ENCODE measurements around the gene HSPE1.
A peak's percentile ranks its signal among the peaks of the same experiment; 100 is the strongest.
"Not testable (repeated sequence)": the region's sequence is repeated elsewhere in the genome, so short reads cannot be mapped to it uniquely, and the experiment has no call there.

The HSPE1 gene

DNA sequence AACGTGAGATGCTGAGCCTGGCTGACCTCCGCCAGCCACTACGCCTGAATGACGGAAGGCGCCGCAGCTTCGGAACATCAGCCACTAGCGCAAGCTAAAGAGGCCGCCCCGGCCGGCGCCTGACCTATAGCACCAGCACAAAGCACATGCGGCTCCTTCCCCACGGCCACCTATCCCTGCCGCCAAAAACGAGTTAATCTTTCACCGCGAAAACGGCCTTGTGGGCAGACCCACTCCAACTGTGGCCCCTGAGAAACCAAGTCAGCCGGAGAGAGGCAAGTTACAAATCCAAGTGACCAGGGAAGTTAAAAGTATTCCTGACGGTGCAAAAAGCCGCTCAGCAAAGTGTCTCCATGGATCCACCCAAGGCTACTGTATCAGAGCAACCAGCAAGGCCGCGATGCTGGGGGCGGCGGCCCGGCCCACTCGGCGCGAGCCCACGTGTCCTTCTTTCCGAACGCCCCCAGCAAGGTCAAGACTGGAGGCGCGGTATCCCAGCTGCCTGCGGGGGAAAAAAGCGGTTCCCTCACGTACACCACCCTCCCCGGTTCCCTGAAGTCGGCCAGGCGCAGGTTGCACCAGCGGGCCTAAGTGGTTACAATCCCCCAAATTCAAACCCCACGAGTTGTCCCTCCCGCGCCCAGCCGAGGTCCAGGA, 1.1 kb upstream of the HSPE1 start:
- peak; percentile 37 to 39 for DNase-seq

- DNase-seq, result no peak
These were observed 438 bp downstream of the HSPE1 start for GRCh38 chr2:197500503-197501131.

DNA sequence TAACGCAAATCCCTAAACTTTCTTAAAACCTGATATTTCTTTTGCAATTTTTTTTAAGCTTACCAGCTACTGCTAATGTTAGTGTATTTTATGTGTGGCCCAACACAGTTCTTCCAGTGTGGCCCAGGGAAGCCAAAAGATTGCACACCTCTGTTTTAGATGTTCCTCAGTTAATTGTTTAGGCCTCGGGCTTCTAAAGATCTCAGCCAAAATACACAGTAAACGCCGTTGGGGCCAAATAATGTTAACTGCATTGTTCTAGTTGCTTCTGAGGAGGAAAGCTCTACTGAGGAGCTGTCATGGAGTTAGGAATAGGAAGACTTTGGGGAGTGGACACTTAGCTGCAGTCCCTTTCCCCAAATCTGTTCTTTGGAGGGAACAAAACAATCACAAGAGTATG, 2.0 kb downstream of the HSPE1 start:
- DNase-seq, result no peak

DNA sequence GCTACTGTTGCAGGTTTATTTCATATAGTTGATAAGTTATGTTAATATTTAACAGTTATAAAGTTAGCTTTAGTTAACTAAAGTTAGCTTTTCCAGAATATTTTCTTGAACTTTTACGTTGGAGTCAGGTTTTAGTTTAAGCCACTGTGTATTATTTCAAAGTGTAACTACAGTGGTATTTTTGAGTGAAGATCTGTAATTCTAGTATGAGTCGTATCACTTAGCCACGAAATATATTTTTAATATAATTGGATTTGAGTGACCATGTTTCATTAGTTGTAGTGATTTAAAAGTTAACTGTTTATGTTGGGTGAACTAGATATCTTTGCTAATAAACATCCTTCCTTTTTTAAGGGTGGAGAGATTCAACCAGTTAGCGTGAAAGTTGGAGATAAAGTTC, 2.5 kb downstream of the HSPE1 start:
- no peak for DNase-seq

DNA sequence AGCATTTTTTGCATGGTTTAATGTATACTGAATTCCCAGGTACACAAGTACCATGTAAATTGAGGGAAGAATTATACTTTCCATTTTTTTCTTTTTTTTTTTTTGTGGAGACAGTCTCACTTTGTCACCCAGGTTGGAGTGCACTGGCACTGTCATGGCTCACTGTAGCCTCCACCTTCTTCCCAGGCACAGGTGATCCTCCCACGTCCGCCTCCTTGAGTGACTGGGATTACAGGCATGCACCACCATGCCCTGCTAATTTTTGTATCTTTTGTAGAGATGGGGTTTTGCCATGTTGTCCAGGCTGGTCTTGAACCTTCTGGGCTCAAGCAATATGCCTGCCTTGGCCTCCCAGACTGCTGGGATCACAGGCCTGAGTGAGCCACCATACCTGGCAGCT, 3.8 kb downstream of the HSPE1 start:
- DNase-seq, result no peak

GRCh38 chr2:197504512-197504911, 4.3 kb downstream of the HSPE1 start:
- DNase-seq, result no peak

GRCh38 chr2:197506658-197507057, 6.5 kb downstream of the HSPE1 start:
- DNase-seq, result no peak

GRCh38 chr2:197513915-197514314, 13.7 kb downstream of the HSPE1 start:
- DNase-seq, result no peak

DNA sequence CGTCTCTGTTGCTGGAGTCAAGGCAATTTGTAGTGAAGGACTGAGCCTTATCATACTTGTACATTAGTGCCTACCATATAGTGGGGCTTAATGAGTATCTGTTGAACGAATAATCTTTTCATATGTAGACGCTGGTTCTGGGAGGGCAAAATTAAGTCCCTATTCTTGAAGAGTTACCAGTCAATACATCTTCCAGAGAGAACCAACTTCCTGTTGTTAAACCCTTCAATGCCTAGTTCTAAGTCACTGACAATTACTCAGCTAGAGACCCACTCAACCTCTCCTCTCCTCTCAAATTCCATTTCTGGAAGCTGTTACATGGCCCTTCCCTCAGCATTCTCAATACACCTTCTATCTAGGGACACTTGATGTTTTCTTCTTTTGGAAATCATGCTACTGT, 14.6 kb downstream of the HSPE1 start:
- peak; percentile 65 to 69 for DNase-seq

DNA sequence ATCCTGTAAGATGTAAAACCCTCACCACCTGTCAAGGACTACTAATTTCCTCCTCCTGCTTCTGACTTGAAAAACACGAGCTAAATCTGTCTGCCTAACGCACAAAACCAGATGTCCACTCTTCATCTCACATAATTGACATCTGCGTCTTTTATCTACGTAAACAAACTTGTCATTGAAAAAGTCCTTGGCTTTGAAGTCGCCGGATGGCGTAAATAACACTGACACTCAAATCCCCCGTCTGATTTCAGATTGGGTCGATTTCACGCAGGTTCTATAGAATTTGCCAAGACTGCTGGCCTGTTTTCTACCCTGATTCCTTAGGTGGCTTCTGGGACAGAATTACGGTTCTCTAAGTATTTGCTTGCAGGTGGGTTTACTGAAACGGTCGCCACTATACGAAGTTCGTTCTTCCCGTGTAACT, 15.1 kb downstream of the HSPE1 start:
- DNase-seq, result no peak

DNA sequence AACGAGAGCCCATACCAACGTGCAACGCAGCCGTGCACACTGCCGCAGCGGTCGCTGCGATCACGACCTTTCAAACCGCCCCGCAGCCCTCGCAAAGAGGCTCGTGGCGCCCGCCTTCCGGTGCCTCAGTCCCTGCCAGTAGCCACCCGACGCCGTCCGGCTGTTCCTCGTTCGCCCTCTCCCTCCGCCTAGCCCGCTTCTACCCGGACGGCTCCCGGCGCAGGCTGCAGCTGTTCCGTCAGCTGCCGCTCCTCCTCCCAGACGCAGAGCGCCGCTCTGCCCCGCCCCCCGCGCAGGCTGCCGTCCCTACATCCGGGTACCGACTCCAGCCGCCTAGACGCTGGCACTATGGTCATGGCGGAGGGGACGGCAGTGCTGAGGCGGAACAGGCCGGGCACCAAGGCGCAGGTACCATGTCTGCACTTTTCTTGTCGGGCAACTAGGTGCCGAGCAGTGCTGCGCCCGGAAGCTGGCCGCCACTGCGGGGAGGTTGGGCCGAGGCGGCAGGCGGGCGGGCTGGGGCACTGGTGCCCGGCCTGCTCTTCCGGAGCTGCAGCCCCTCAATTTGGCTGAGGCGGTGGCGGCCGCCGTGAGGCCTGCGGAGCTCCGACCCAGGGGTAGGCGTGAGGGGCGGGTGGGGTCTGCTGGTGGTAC, 15.7 kb downstream of the HSPE1 start, which contains the start of gene MOB4:
Gene MOB4 (plus strand): TSS at position 328 of the 654 bp plus-strand sequence. CDS start 21 bp downstream, at position 349.
- peak; percentile 99 for DNase-seq

DNA sequence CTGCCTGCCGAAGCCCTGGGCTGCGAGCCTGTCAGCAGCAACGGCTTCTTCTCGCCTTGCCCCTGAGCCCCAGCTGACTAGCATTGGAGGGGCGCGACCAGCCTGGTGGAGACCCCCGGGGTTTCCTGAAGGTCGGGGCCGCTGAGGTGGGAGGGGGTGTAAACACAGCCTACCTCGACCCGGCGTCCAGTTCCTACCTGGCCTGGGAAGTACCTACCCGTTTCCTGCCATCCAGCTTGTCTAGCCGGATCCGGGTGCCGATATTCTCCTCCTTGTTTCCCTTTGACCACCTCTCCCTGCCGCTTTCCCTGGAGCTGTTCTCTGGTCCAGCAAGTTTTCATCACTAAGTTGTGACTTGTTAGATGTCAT, 16.2 kb downstream of the HSPE1 start:
- peak in 1 of 2 experiments; percentile 43 for DNase-seq

- no peak for DNase-seq
These were observed 17.0 kb downstream of the HSPE1 start for GRCh38 chr2:197517150-197517549.

DNA sequence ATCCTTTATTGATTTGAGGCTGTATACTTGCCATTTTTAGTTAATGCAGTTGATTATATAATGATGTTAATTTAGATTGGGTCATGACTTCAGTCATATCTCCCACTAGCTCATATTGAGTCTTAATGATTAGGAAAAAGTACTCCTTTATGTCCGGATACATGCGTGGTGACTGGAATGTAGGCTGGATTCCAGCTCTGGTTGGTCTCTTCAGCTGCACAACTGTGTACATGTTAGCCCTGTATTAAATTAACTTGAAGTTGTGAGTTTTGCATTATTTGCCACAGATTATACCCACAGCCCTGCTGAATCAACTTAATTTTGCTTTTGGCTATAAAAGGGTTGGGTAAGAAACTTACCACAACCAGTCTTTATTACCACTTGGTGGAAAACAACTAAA, 38.2 kb downstream of the HSPE1 start:
- DNase-seq, result no peak

DNA sequence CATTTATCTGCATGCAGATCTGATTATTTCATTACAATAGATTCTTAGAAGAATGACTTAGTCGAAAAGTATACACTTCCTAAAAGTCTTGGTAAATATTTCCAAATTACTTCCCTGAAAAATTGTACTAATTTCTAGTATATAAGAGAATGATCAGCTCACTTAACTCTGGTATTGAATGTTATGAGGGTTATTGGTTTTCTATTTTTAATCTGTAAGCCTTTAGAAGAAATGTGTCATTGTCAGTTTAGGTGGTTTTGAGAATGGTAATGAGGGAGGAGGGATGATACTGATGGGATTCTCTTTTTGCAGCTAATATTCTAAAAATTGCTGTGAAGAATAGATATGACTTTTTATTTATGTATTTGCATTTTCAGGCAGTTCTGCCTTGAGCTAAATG, 39.6 kb downstream of the HSPE1 start:
- DNase-seq, result no peak

- DNase-seq, result no peak
These were observed 43.0 kb downstream of the HSPE1 start for GRCh38 chr2:197543206-197543605.

GRCh38 chr2:197547163-197547900, 47.2 kb downstream of the HSPE1 start:
- no peak for DNase-seq

GRCh38 chr2:197548582-197548981, 48.4 kb downstream of the HSPE1 start:
- no peak for DNase-seq

DNA sequence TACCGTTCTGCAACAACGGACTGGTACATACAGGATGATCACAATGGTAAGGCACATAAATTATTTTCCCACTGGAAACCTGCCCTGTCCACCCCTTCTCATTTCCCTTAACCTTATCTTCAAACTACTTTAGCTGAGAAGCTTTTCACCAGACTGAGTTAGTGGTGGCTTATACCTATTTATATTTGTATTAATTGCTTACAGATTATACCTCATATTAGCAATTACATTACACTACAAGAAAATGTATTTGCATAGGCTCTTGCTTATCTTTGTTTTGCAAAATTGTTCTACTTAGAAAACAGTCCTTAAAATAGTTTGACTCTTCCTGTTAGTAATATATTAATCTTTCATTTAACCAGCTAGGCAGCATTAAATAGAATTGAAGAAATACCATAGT, 51.1 kb downstream of the HSPE1 start:
- not testable (repeated sequence) for DNase-seq
